ENCODE results near the gene LRSAM1. TPM values are rescaled to one million over a fixed set of nuclear protein-coding genes. Genes with fewer than 3 reads are reported as not detected.

LRSAM1 gene
- polyA plus RNA-seq, 1 donor (not counting 4 experiments of a cell fraction or from before 2014, with no cell fraction given), result 5.2 TPM

- dilution Hi-C loops (cut with MboI; ENCODE audit: extremely low pct_ligation_motif_present, low sequenced_read_pairs), result no loop called here
These were observed 43.0 kb downstream of the LRSAM1 start for GRCh38 chr9:127494304-127494702.

GRCh38 chr9:127495884-127496555 is 44.7 kb downstream of the LRSAM1 start:
- dilution Hi-C loops (cut with MboI; ENCODE audit: extremely low pct_ligation_motif_present, low sequenced_read_pairs), result no loop called here
- H3K4me3 ChIP-seq (ENCODE audit: control insufficient read depth in 2 of 3, extremely low read depth in 1 of 3, insufficient read depth in 2 of 3, low read depth in 1 of 3, low read length in 3 of 3), result no peak overlapping the region
- H3K27me3 ChIP-seq (ENCODE audit: control insufficient read depth, extremely low read depth, insufficient read depth, low read length), result no peaks in the 10 kb centered on the region
- H2AFZ ChIP-seq (ENCODE audit: control insufficient read depth, low read length), result no peak overlapping the region
- no peak overlapping the region for H3K9ac ChIP-seq (ENCODE audit: control insufficient read depth, extremely low read depth, insufficient read depth, low read length)
- peaks cover 16% of the 10 kb centered on the region for H3K4me1 ChIP-seq (ENCODE audit: control insufficient read depth, extremely low read depth, insufficient read depth, low read length)
- no peak for DNase-seq (ENCODE audit: low read depth, low spot score)
- no peak overlapping the region for H3K27ac ChIP-seq (ENCODE audit: control insufficient read depth, insufficient read depth, low read length)
- FAIRE-seq, result no peak
- H3K9me1 ChIP-seq (ENCODE audit: control insufficient read depth, extremely low read depth, insufficient read depth, low read length), result no peaks in the 10 kb centered on the region
- peaks cover 22 to 25% of the 10 kb centered on the region in 2 experiments for H3K36me3 ChIP-seq (ENCODE audit: control insufficient read depth in 2 of 2, extremely low read depth in 1 of 2, insufficient read depth in 2 of 2, low read length in 2 of 2)
- H3K4me2 ChIP-seq (ENCODE audit: control insufficient read depth, extremely low read depth, insufficient read depth, low read depth, low read length), result no peak overlapping the region
- H3K9me3 ChIP-seq (ENCODE audit: control insufficient read depth, low read depth, low read length), result no peaks in the 10 kb centered on the region
- H3K79me2 ChIP-seq (ENCODE audit: control insufficient read depth, insufficient read depth, low read length), result no peaks in the 10 kb centered on the region
- no peaks in the 10 kb centered on the region for H4K20me1 ChIP-seq (ENCODE audit: control insufficient read depth, extremely low read depth, insufficient read depth, low read length)
- TF ChIP-seq EZH2 (IDR thresholded peaks at IDR 0.05; ENCODE audit: low read length) (no peak), CTCF (optimal IDR thresholded peaks at IDR 0.05 in 1 of 3, IDR thresholded peaks at IDR 0.05 in 1 of 3, conservative IDR thresholded peaks at IDR 0.05 in 1 of 3; ENCODE audit: extremely low read depth in 1 of 3, insufficient read depth in 2 of 3, low read length in 3 of 3) (peak in 1 of 3 experiments; percentile 36)

More at GRCh38 chr9:127494304-127494702, 43.0 kb downstream of the LRSAM1 start:
- Histone ChIP-seq H2AFZ (ENCODE audit: control insufficient read depth, low read length) (no peak overlapping the region), H3K4me2 (ENCODE audit: control insufficient read depth, extremely low read depth, insufficient read depth, low read depth, low read length) (no peak overlapping the region), H3K27me3 (ENCODE audit: control insufficient read depth, extremely low read depth, insufficient read depth, low read length) (no peaks in the 10 kb centered on the region), H3K9me1 (ENCODE audit: control insufficient read depth, extremely low read depth, insufficient read depth, low read length) (no peaks in the 10 kb centered on the region), H3K79me2 (ENCODE audit: control insufficient read depth, insufficient read depth, low read length) (no peaks in the 10 kb centered on the region), H3K36me3 (ENCODE audit: control insufficient read depth in 2 of 2, extremely low read depth in 1 of 2, insufficient read depth in 2 of 2, low read length in 2 of 2) (peaks cover 20 to 21% of the 10 kb centered on the region in 2 experiments), H3K4me3 (ENCODE audit: control insufficient read depth in 2 of 3, extremely low read depth in 1 of 3, insufficient read depth in 2 of 3, low read depth in 1 of 3, low read length in 3 of 3) (no peak overlapping the region), H3K4me1 (ENCODE audit: control insufficient read depth, extremely low read depth, insufficient read depth, low read length) (peaks cover 16% of the 10 kb centered on the region), H3K9me3 (ENCODE audit: control insufficient read depth, low read depth, low read length) (no peaks in the 10 kb centered on the region), H4K20me1 (ENCODE audit: control insufficient read depth, extremely low read depth, insufficient read depth, low read length) (no peaks in the 10 kb centered on the region), H3K9ac (ENCODE audit: control insufficient read depth, extremely low read depth, insufficient read depth, low read length) (no peak overlapping the region), H3K27ac (ENCODE audit: control insufficient read depth, insufficient read depth, low read length) (no peak overlapping the region)
- peak; percentile 59 for FAIRE-seq
- DNase-seq (ENCODE audit: low read depth, low spot score), result no peak
- TF ChIP-seq EZH2 (IDR thresholded peaks at IDR 0.05; ENCODE audit: low read length) (no peak), CTCF (optimal IDR thresholded peaks at IDR 0.05 in 1 of 3, IDR thresholded peaks at IDR 0.05 in 1 of 3, conservative IDR thresholded peaks at IDR 0.05 in 1 of 3; ENCODE audit: extremely low read depth in 1 of 3, insufficient read depth in 2 of 3, low read length in 3 of 3) (peak in 1 of 3 experiments; percentile 11)
